Neural progenitor cell (in vitro differentiated cells): ENCODE results near the gene RAB15. TPM values are rescaled to one million over a fixed set of nuclear protein-coding genes. Genes with fewer than 3 reads are reported as not detected.

Source experiments
- DNase-seq: peaks from one replicate; pipeline ENCODE4 v3.0.0-alpha.2; 2016; ENCODE audit warnings: low spot score
- H2AFZ ChIP-seq: fragments of 200-600 bp; sonication (generic); replicated peaks from 2 replicates; pipeline ENCODE4 v1.6.1; 2016; ENCODE audit warnings: antibody characterized with exemption
- H3F3A ChIP-seq: fragments of 200-600 bp; sonication (generic); 2 replicates; pipeline ENCODE4 v1.6.1; 2016; ENCODE audit warnings: antibody characterized with exemption, low read depth
- H3K27ac ChIP-seq: fragments of 200-600 bp; sonication (generic); 2 replicates; pipeline ENCODE4 v1.5.1; 2016; ENCODE audit warnings: mild to moderate bottlenecking
- H3K27me3 ChIP-seq: fragments of 200-600 bp; sonication (generic); 2 replicates; pipeline ENCODE4 v1.6.1; 2016; ENCODE audit warnings: mild to moderate bottlenecking, moderate library complexity
- H3K36me3 ChIP-seq: fragments of 200-600 bp; sonication (generic); 2 replicates; pipeline ENCODE4 v1.5.1; 2016
- H3K4me1 ChIP-seq: fragments of 200-600 bp; sonication (generic); 2 replicates; pipeline ENCODE4 v1.6.1; 2016; ENCODE audit warnings: mixed run types
- H3K4me2 ChIP-seq: fragments of 200-600 bp; sonication (generic); 2 replicates; pipeline ENCODE4 v1.6.1; 2016
- H3K4me3 ChIP-seq: fragments of 200-600 bp; sonication (generic); 2 replicates; pipeline ENCODE4 v1.5.1; 2016
- H3K79me2 ChIP-seq: fragments of 200-600 bp; sonication (generic); 2 replicates; pipeline ENCODE4 v1.6.1; 2016; ENCODE audit warnings: low read depth
- H3K9ac ChIP-seq: fragments of 200-600 bp; sonication (generic); 2 replicates; pipeline ENCODE4 v1.6.1; 2016
- H3K9me3 ChIP-seq: fragments of 200-600 bp; sonication (generic); 2 replicates; pipeline ENCODE4 v1.5.1; 2016; ENCODE audit warnings: low read depth
- H4K20me1 ChIP-seq: fragments of 200-600 bp; sonication (generic); 2 replicates; pipeline ENCODE4 v1.6.1; 2016; ENCODE audit warnings: low read depth
- H3K27ac Mint-ChIP-seq: 3 replicates; pipeline ENCODE4 v1.8.0; 2021; ENCODE audit warnings: mixed read lengths
- H3K27me3 Mint-ChIP-seq: 2 replicates; pipeline ENCODE4 v1.8.0; 2022; ENCODE audit warnings: low read depth, mild to moderate bottlenecking, inconsistent platforms, moderate library complexity, mixed read lengths; ENCODE audit not compliant: insufficient read depth
- H3K36me3 Mint-ChIP-seq: 3 replicates; pipeline ENCODE4 v1.8.0; 2021; ENCODE audit warnings: mixed read lengths
- H3K4me1 Mint-ChIP-seq: 3 replicates; pipeline ENCODE4 v1.8.0; 2021; ENCODE audit warnings: mixed read lengths
- H3K4me3 Mint-ChIP-seq: 3 replicates; pipeline ENCODE4 v1.8.0; 2021; ENCODE audit warnings: mild to moderate bottlenecking, moderate library complexity, mixed read lengths
- H3K9me3 Mint-ChIP-seq: 3 replicates; pipeline ENCODE4 v1.8.0; 2020; ENCODE audit warnings: mixed read lengths
- EZH2 ChIP-seq: fragments of 200-600 bp; sonication (generic); IDR thresholded peaks from 2 replicates; pipeline ENCODE4 v1.6.1; 2017; ENCODE audit warnings: antibody characterized with exemption, mild to moderate bottlenecking, moderate library complexity
- EZH2phosphoT487 ChIP-seq: fragments of 200-600 bp; sonication (generic); IDR thresholded peaks from 2 replicates; pipeline ENCODE4 v1.6.1; 2017; ENCODE audit warnings: antibody characterized with exemption
- total RNA-seq: library from RNA; depleted of rRNA; stranded (reverse); fragments of >200 nt; gene quantifications from 2 replicates; pipeline ENCODE4 v1.2.3, GENCODE V29; 2015; ENCODE audit warnings: low replicate concordance
- TF ChIP-seq, protein P1 (sequence below): fragments of 200-600 bp; sonication (generic); IDR thresholded peaks from 2 replicates; pipeline ENCODE4 v1.5.1; 2017; ENCODE audit warnings: antibody characterized with exemption, mild to moderate bottlenecking

The RAB15 gene
- total RNA-seq, 1 donor from 2014 or later = 12.2 TPM

GRCh38 chr14:64923015-64923414 is 49.1 kb downstream of the RAB15 start:
- H3K36me3 ChIP-seq = peaks cover 7% of the 10 kb centered on the region
- no peaks in the 10 kb centered on the region for H3K27me3 Mint-ChIP-seq
- peaks cover 3% of the 10 kb centered on the region for H3K36me3 Mint-ChIP-seq
- no peak overlapping the region for H3K27ac Mint-ChIP-seq
- H3F3A ChIP-seq = peaks cover 7% of the 10 kb centered on the region
- no peak for DNase-seq
- no peaks in the 10 kb centered on the region for H3K4me1 ChIP-seq
- H3K4me2 ChIP-seq = no peak overlapping the region
- TF ChIP-seq EZH2 = no peak
- TF ChIP-seq EZH2phosphoT487 = no peak
- TF ChIP-seq, protein P1, sequence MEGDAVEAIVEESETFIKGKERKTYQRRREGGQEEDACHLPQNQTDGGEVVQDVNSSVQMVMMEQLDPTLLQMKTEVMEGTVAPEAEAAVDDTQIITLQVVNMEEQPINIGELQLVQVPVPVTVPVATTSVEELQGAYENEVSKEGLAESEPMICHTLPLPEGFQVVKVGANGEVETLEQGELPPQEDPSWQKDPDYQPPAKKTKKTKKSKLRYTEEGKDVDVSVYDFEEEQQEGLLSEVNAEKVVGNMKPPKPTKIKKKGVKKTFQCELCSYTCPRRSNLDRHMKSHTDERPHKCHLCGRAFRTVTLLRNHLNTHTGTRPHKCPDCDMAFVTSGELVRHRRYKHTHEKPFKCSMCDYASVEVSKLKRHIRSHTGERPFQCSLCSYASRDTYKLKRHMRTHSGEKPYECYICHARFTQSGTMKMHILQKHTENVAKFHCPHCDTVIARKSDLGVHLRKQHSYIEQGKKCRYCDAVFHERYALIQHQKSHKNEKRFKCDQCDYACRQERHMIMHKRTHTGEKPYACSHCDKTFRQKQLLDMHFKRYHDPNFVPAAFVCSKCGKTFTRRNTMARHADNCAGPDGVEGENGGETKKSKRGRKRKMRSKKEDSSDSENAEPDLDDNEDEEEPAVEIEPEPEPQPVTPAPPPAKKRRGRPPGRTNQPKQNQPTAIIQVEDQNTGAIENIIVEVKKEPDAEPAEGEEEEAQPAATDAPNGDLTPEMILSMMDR = no peak
- no peaks in the 10 kb centered on the region for H3K9me3 ChIP-seq
- peaks cover 25% of the 10 kb centered on the region for H3K79me2 ChIP-seq
- no peaks in the 10 kb centered on the region for H3K9me3 Mint-ChIP-seq
- no peaks in the 10 kb centered on the region for H4K20me1 ChIP-seq
- H3K4me3 ChIP-seq = no peak overlapping the region
- no peak overlapping the region for H2AFZ ChIP-seq
- H3K27ac ChIP-seq = no peak overlapping the region
- no peak overlapping the region for H3K9ac ChIP-seq
- no peaks in the 10 kb centered on the region for H3K27me3 ChIP-seq
- H3K4me3 Mint-ChIP-seq = no peak overlapping the region
- H3K4me1 Mint-ChIP-seq = no peaks in the 10 kb centered on the region

GRCh38 chr14:64920465-64920864 is 51.7 kb downstream of the RAB15 start:
- H3K4me2 ChIP-seq = no peak overlapping the region
- Mint-ChIP-seq H3K4me3 (no peak overlapping the region), H3K27me3 (no peaks in the 10 kb centered on the region), H3K36me3 (peaks cover 4% of the 10 kb centered on the region), H3K9me3 (no peaks in the 10 kb centered on the region), H3K4me1 (peaks cover 4% of the 10 kb centered on the region), H3K27ac (no peak overlapping the region)
- H3K27ac ChIP-seq = no peak overlapping the region
- H3K4me3 ChIP-seq = no peak overlapping the region
- no peaks in the 10 kb centered on the region for H3K9me3 ChIP-seq
- no peak overlapping the region for H2AFZ ChIP-seq
- peaks cover 5% of the 10 kb centered on the region for H4K20me1 ChIP-seq
- H3K9ac ChIP-seq = no peak overlapping the region
- peaks cover 5% of the 10 kb centered on the region for H3K4me1 ChIP-seq
- peaks cover 42% of the 10 kb centered on the region for H3K79me2 ChIP-seq
- no peak for DNase-seq
- H3F3A ChIP-seq = peaks cover 7% of the 10 kb centered on the region
- H3K36me3 ChIP-seq = peaks cover 7% of the 10 kb centered on the region
- TF ChIP-seq EZH2 (no peak), EZH2phosphoT487 (no peak)
- TF ChIP-seq, protein P1 = no peak
- H3K27me3 ChIP-seq = no peaks in the 10 kb centered on the region

DNA sequence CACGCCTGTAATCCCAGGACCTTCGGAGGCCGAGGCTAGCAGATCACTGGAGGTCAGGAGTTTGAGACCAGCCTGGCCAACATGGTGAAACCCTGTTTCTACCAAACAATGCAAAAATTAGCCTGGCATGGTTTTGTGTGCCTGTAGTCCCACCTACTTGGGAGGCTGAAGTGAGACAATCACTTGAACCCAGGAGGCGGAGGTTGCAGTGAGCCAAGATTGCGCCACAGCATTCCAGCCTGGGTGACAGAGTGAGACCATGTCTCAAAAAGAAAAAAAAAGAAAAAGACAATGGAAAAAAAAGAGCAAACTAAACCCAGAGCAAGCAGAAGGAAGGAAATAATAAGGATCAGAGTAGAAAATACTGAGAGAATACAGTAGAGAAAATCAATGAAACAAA is 52.5 kb downstream of the RAB15 start:
- Histone ChIP-seq H3K9me3 (no peaks in the 10 kb centered on the region), H3K27ac (no peak overlapping the region), H3K36me3 (peaks cover 1% of the 10 kb centered on the region), H3K9ac (no peak overlapping the region), H3F3A (peaks cover 3% of the 10 kb centered on the region), H3K4me1 (peaks cover 10% of the 10 kb centered on the region), H3K27me3 (no peaks in the 10 kb centered on the region), H4K20me1 (peaks cover 12% of the 10 kb centered on the region), H2AFZ (no peak overlapping the region), H3K4me3 (no peak overlapping the region), H3K4me2 (no peak overlapping the region), H3K79me2 (peaks cover 50% of the 10 kb centered on the region)
- DNase-seq = no peak
- Mint-ChIP-seq H3K27ac (no peak overlapping the region), H3K4me1 (peaks cover 12% of the 10 kb centered on the region), H3K27me3 (no peaks in the 10 kb centered on the region), H3K36me3 (peaks cover 3% of the 10 kb centered on the region), H3K9me3 (no peaks in the 10 kb centered on the region), H3K4me3 (no peak overlapping the region)
- TF ChIP-seq EZH2phosphoT487 = no peak

DNA sequence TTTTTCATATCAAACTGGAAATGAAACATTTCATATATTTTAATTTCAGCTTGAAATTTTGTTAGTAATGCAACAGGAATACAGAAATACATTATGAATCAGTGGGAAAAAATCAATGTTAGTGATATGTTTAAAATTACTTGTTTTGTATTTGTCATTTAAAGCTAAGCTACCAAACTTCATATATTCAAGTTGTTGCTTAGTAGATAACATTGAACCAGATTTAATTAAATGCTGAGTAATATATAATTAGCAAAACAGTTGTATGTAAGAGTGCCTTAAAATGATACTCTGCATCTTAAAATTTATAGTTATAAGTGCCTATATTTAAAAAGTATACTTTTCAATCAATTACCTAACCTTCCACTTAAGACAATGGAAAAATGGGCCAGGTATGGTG is 52.9 kb downstream of the RAB15 start:
- Histone ChIP-seq H3K9ac (no peak overlapping the region), H4K20me1 (peaks cover 12% of the 10 kb centered on the region), H3K4me2 (no peak overlapping the region), H3K9me3 (no peaks in the 10 kb centered on the region), H2AFZ (no peak overlapping the region), H3K4me3 (no peak overlapping the region), H3K36me3 (no peaks in the 10 kb centered on the region), H3K27ac (no peak overlapping the region), H3F3A (no peaks in the 10 kb centered on the region), H3K79me2 (peaks cover 53% of the 10 kb centered on the region), H3K4me1 (peaks cover 10% of the 10 kb centered on the region), H3K27me3 (no peaks in the 10 kb centered on the region)
- peaks cover 1% of the 10 kb centered on the region for H3K36me3 Mint-ChIP-seq
- H3K27me3 Mint-ChIP-seq = no peaks in the 10 kb centered on the region
- H3K27ac Mint-ChIP-seq = no peak overlapping the region
- no peak for TF ChIP-seq EZH2phosphoT487
- TF ChIP-seq, protein P1 = no peak
- TF ChIP-seq EZH2 = no peak
- peaks cover 12% of the 10 kb centered on the region for H3K4me1 Mint-ChIP-seq
- H3K4me3 Mint-ChIP-seq = no peak overlapping the region
- H3K9me3 Mint-ChIP-seq = no peaks in the 10 kb centered on the region
- no peak for DNase-seq
